NCI-H526 (cell line): ENCODE measurements around the gene MCHR2.

Source experiments
- DNase-seq, 2 experiments: peaks; one replicate each; lab custom pipeline; 2025; lab: John Stamatoyannopoulos, UW

Gene MCHR2

DNA sequence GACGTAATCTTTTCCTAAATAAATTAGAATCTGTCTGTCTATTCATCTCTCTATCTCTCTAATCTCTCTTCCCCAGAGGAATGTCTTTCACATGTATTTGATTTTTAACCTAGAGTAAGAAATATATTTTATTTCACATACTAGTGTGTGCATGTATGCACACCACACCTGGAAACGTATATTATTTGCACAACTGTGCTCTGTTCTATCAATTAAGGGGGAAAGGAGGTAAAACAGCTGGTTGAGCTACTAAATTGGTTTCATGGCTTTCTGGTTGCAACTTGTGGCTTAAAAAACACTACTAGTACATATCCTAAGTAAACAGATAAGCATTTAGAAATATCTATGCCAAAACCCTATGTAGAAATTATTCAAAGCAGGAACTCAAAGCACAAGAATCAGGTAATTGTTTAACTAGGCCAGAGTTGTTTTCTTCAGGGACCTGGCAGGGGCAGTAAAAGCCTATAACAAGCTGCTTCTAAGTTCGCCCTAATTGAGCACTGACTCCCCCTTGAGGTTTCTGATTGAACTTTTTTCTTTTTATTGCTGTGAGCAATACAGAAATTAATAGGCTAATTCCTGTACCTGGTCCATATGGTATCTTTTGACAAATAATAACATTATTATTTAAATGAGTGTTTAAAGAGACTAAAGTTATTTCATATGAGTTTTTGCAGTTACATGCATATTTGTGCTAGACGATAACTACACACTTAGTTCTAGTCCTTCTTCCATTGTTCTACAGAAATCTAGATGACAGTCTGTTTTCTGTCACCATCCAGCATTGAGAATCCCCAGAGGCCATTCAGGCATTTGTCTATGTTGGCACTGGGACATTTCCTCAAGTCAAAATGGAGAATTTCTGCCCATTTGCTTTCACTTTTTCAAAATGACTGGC is 88.6 kb downstream of the MCHR2 start:
- peak; percentile 88 to 92 for DNase-seq

GRCh38 chr6:99901596-99902384 is 92.2 kb downstream of the MCHR2 start:
- DNase-seq = no peak

- DNase-seq = no peak
Observed at GRCh38 chr6:99894815-99895214, 99.2 kb downstream of the MCHR2 start.

- DNase-seq = no peak
Observed at GRCh38 chr6:99887066-99887465, 107.0 kb downstream of the MCHR2 start.

DNA sequence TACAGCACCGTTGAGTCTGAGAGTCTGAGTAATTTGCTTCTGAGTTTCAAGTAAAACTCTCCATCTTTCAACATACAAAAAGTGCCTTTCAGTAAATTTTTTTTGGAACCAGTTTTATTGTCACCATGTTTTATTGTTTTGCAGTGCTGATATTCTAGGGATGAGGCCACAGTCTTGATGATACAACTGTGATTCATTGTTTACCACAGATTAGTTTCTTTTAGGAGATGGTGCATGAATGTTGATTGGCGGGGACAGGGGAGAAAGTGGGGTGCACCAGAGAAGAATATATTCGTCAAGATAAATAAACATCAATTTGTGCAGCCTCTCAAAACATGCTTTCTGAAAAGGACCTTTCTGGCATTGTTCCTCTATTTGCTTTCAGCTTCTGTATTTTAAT is 109.0 kb downstream of the MCHR2 start:
- DNase-seq = peak in 1 of 2 experiments; percentile 14

DNA sequence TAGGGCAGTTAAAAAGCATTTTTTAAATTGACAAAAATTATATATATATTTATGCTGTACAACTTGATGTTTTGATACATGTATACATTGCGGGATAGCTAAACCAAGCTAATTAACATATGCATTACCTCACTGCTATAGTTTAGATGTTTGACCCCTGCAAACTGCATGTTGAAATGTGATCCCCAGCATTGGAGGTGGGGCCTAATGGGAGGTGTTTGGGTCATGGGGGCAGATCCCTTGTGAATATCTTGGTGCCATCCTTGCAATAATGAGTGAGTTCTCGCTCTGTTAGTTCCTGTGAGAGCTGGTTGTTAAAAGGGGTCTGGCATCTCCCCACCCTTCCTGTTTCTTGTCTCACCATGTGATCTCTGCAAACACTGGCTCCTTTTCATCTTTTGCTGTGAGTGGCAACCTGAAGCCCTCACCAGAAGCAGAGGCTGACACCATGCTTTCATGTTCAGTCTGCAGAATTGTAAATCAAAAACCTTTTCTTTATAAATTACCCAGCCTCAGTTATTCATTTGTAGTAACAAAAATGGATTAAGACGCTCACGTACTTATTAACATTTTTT is 111.8 kb downstream of the MCHR2 start:
- DNase-seq = peak; percentile 2 to 16

DNA sequence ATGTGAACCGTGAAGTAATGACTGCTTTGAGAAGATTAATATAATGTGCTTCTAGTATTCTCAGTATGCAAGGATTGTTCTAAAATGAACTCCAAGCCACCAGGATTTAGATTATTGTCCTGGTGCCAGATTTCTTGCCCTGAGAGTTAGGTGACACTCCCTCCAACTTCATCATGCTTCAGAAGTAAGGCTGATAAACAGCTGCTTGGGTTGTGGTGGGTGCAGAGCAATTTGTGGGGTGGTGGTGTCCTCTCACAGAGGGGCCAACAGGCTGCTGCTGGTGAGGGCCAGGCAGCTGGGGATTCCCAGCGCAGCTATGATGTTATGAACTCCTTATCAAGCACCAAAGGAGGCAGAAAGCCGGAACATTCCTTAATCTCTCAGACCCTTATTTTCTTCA is 114.6 kb downstream of the MCHR2 start:
- DNase-seq = no peak

- no peak for DNase-seq
Observed at GRCh38 chr6:99875068-99875467, 119.0 kb downstream of the MCHR2 start.

DNA sequence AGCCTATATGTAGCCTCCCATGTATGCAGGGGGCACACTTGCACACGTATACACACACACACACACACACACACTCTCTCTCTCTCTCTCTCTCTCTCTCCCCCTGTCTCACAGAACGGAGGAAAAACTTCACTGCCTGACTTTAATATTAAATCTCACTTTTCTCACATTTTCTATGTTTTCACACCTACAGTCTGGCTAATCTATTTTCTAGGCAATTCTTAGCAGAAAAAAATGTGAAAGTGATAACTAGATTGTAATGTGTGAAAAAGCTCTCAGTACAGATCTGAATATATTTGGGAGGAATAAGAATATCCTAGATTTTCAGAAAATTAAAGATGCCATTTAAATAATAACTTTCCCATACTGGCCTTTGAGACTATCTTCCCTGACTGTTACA is 120.9 kb downstream of the MCHR2 start:
- no peak for DNase-seq

- DNase-seq = no peak
Observed at GRCh38 chr6:99871641-99872040, 122.4 kb downstream of the MCHR2 start.
